Measurements from ENCODE around the gene KRT6B. TPM values are rescaled to one million over a fixed set of nuclear protein-coding genes. Genes with fewer than 3 reads are reported as not detected.

The KRT6B gene
- total RNA-seq, 1 donor from 2014 or later: not detected

DNA sequence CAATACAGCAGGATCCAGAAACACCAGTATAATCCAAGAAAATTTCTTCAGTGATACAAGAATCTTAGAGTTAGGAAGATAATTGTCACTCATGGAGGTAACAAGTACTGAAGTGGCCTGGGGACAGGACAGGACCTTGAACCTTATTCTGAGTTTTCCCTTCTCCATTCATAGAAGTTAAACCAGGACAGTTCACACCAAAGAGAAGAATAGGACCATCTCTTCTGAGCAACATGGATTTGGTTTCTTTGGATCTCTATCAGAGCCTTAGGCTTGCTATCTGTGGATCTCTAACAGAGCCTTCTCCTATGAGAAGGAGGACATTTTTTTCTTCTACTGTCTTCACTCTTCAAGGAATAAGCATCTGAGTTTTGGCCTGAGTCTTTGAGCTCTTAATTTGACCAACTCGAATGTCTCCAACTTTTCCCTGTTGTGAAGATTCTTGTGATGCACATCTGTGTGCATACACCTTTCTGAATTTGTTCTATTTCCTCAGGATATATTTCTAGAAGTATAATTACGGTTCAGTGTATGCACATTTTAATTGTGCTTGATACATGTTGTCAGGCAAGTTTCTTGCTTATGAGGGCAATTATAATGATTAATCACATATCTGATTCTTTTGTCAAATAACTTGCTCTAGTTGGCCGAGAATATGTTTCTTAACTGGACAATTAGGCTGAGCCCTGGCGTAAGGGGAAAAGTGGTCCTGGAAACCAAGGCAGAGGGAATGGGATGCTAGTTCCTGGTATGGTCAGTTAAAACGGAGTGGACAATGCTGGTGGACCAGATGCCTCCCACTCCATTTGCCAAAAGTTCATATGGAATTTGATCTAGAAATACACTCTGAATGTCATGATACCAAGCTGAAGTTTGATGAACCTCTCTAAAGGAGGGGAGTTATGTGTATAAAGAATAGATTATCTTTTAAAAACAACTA, 34.5 kb upstream of the KRT6B start:
- ChIA-PET POLR2A (no interaction called here), CTCF (no interaction called here)
- Mint-ChIP-seq H3K27ac (no peak overlapping the region), H3K9me3 (peaks cover 15% of the 10 kb centered on the region), H3K36me3 (ENCODE audit: low read depth) (no peaks in the 10 kb centered on the region), H3K4me1 (no peaks in the 10 kb centered on the region), H3K4me3 (no peak overlapping the region), H3K27me3 (peaks cover 18% of the 10 kb centered on the region)
- no peak for TF ChIP-seq CTCF (IDR thresholded peaks at IDR 0.05)
- ATAC-seq (ENCODE audit: low read depth): no peak
- DNase-seq: no peak
- intact Hi-C loops (cut with micrococcal nuclease): no loop called here

DNA sequence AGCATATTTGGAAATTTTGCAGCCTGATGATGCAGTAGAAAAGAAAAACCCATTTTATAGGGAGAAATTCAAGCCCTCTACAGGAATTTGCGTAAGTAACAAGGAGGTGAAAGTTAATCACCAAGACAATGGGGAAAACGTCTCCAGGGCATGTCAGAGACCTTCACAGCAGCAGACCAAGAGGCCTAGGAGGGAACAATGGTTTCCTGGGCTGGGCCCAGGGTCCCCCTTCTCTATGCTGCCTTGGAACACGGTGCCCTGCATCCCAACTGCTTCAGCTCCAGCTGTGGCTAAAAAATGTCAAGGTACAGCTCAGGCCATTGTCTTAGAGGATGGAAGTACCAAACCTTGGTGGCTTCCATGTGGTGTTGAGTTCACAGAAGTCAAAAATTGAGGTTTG, 28.1 kb upstream of the KRT6B start:
- H3K27me3 Mint-ChIP-seq: peaks cover 11% of the 10 kb centered on the region

DNA sequence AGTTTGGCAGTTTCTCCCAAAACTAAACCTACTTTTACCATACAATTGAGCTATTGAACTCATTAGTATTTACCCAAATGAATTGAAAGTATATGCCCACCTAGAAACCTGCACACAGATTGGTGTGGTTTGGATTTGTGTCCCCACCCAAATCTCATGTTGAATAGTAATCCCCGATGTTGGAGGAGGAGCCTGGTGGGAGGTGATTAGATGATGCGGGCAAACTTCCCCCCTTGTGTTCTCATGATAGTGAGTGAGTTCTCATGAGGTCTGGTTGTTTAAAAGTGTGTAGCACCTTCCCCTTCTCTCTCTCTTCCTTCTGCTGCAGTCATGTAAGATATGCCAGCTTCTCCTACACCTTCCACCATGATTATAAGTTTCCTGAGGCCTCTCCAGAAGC, 25.7 kb upstream of the KRT6B start:
- CTCF ChIA-PET: no interaction called here
- Mint-ChIP-seq H3K27ac (no peak overlapping the region), H3K27me3 (peaks cover 5% of the 10 kb centered on the region), H3K4me1 (no peaks in the 10 kb centered on the region), H3K4me3 (no peak overlapping the region), H3K36me3 (ENCODE audit: low read depth) (no peaks in the 10 kb centered on the region), H3K9me3 (no peaks in the 10 kb centered on the region)
- DNase-seq: no peak
- intact Hi-C loops (cut with micrococcal nuclease): no loop called here
- no peak for ATAC-seq (ENCODE audit: low read depth)
- POLR2A ChIA-PET: no interaction called here
- TF ChIP-seq CTCF (IDR thresholded peaks at IDR 0.05): no peak

More for the DNA sequence above, 28.1 kb upstream of the KRT6B start:
- ATAC-seq (ENCODE audit: low read depth): no peak
- Mint-ChIP-seq H3K36me3 (ENCODE audit: low read depth) (no peaks in the 10 kb centered on the region), H3K4me1 (no peaks in the 10 kb centered on the region), H3K27ac (no peak overlapping the region), H3K9me3 (peaks cover 10% of the 10 kb centered on the region), H3K4me3 (no peak overlapping the region)
- ChIA-PET POLR2A (no interaction called here), CTCF (no interaction called here)
- no peak for DNase-seq
- intact Hi-C loops (cut with micrococcal nuclease): no loop called here
- no peak for TF ChIP-seq CTCF (IDR thresholded peaks at IDR 0.05)

DNA sequence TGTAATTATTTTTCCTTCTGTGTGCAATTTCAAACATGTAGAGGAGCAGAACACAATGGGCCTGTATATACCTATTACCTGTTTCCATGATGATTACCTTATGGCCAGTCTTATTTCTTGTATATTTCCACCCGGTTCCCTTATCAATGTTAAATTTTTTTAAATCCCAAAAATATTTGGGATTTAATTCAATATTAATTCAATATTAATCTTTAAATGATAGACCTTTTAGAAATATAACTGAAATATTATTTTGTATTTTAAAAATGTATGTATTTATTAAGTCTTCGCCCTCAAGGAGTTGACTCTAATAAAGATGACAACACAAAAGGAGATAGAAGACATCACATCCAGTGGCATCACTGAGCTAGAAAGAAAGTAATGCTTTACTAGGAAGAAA, 22.3 kb upstream of the KRT6B start:
- intact Hi-C loops (cut with micrococcal nuclease): loop anchor here (1.0 kb wide), 1 partner anchor 24 kb away; no protein-coding TSS in a partner anchor
- ATAC-seq (ENCODE audit: low read depth): no peak
- CTCF ChIA-PET: no interaction called here
- H3K4me1 Mint-ChIP-seq: no peaks in the 10 kb centered on the region
- peaks cover 11% of the 10 kb centered on the region for H3K27me3 Mint-ChIP-seq
- POLR2A ChIA-PET: no interaction called here
- no peaks in the 10 kb centered on the region for H3K9me3 Mint-ChIP-seq
- no peak for DNase-seq
- no peak overlapping the region for H3K27ac Mint-ChIP-seq
- no peak for TF ChIP-seq CTCF (IDR thresholded peaks at IDR 0.05)
- H3K36me3 Mint-ChIP-seq (ENCODE audit: low read depth): no peaks in the 10 kb centered on the region
- H3K4me3 Mint-ChIP-seq: no peak overlapping the region

DNA sequence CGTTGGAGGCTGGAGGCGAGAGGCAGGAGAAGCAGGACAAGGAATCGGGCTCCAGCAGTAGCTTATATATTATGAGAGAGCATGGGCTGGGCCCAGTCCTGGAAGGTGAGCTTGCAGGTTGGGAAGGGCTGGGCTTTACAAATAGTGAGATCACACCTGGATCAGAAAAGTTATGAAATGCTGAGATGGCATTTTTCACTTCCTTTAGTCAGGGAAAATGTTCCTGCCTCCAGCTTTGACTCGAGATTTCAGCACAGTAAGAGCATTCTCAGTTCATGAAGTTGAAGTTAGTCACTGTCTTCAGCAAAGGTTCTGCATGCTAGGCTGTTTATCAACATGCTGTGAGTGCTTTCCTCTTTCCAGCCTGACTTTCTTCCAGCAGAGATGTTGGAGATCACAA, 21.8 kb upstream of the KRT6B start, which contains the start of gene KRT6C:
TSS of gene KRT6C (minus strand) at position 38 of the 400 bp plus-strand sequence. CDS start 68 bp downstream, outside the sequence.
- ChIA-PET CTCF (no interaction called here), POLR2A (no interaction called here)
- Mint-ChIP-seq H3K4me1 (no peaks in the 10 kb centered on the region), H3K27ac (no peak within 1 kb of the TSS), H3K27me3 (peaks cover 11% of the 10 kb centered on the region), H3K36me3 (ENCODE audit: low read depth) (no peaks in the 10 kb centered on the region), H3K9me3 (no peaks in the 10 kb centered on the region), H3K4me3 (no peak within 1 kb of the TSS)
- intact Hi-C loops (cut with micrococcal nuclease): loop anchor here (1.0 kb wide), 1 partner anchor 23 kb away; no protein-coding TSS in a partner anchor
- ATAC-seq (ENCODE audit: low read depth) (no peak), DNase-seq (no peak)
- no peak for TF ChIP-seq CTCF (IDR thresholded peaks at IDR 0.05)
